Fibroblast of villous mesenchyme (primary cell): ENCODE measurements around the gene DNAJC8. TPM values are rescaled to one million over a fixed set of nuclear protein-coding genes. Genes with fewer than 3 reads are reported as not detected.

Experiments used
- DNase-seq: peaks from one replicate; pipeline ENCODE4 v3.0.0-alpha.2; 2010; ENCODE audit warnings: low read depth
- H3K4me3 ChIP-seq: 2 replicates; pipeline ENCODE4 v1.5.1; 2011; ENCODE audit warnings: low read depth, mild to moderate bottlenecking, low read length
- total RNA-seq: library from RNA; depleted of rRNA; stranded (reverse); fragments of >200 nt; gene quantifications from 2 replicates; pipeline ENCODE4 v1.2.3, GENCODE V29; 2012
- TF ChIP-seq, protein P1 (sequence below): IDR thresholded peaks from 2 replicates; pipeline ENCODE4 v1.5.1; 2012; ENCODE audit warnings: low read depth, mild to moderate bottlenecking, low read length; ENCODE audit not compliant: insufficient read depth

The DNAJC8 gene
- total RNA-seq, 1 donor, result 81.6 TPM

DNA sequence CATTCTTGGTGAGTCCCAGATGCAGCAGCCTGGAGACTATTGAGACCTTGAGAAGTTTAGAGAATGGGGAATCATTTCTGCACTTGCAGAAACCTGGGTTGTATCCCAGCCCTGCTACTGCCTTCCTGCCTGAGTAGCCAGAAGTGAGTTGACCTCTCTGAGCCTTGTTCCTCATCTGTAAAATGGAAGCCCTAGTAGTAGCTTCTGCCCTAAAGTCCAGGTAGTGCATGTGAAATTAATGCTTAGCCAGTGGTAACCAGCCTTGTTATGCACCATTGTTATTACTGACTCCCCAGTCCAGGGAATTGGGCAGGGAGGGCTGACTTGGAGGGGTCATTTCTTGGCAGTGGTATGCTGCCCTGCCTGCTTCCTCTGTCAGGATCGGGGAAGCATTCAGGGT lies 32.1 kb upstream of the DNAJC8 start:
- TF ChIP-seq, protein P1, sequence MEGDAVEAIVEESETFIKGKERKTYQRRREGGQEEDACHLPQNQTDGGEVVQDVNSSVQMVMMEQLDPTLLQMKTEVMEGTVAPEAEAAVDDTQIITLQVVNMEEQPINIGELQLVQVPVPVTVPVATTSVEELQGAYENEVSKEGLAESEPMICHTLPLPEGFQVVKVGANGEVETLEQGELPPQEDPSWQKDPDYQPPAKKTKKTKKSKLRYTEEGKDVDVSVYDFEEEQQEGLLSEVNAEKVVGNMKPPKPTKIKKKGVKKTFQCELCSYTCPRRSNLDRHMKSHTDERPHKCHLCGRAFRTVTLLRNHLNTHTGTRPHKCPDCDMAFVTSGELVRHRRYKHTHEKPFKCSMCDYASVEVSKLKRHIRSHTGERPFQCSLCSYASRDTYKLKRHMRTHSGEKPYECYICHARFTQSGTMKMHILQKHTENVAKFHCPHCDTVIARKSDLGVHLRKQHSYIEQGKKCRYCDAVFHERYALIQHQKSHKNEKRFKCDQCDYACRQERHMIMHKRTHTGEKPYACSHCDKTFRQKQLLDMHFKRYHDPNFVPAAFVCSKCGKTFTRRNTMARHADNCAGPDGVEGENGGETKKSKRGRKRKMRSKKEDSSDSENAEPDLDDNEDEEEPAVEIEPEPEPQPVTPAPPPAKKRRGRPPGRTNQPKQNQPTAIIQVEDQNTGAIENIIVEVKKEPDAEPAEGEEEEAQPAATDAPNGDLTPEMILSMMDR, result no peak
- no peak overlapping the region for H3K4me3 ChIP-seq
- no peak for DNase-seq

DNA sequence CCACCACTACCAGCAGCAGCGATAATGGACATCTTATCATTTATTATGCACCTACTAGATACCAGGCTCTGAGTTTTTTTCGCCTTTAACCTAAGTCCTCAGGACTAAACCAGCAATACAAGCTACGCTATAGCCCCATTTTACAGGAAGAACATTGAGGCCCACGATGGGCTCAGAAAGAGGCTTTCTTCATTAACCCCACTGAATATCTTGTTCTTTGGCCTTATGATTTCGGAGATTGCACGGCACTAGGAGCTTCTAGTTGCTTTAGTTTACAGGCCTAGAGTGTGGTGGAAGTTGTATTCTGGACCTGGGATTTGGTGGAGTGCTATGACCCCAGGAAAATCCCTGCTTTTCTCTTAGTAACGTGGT lies 28.0 kb upstream of the DNAJC8 start:
- TF ChIP-seq, protein P1, result no peak
- no peak for DNase-seq

DNA sequence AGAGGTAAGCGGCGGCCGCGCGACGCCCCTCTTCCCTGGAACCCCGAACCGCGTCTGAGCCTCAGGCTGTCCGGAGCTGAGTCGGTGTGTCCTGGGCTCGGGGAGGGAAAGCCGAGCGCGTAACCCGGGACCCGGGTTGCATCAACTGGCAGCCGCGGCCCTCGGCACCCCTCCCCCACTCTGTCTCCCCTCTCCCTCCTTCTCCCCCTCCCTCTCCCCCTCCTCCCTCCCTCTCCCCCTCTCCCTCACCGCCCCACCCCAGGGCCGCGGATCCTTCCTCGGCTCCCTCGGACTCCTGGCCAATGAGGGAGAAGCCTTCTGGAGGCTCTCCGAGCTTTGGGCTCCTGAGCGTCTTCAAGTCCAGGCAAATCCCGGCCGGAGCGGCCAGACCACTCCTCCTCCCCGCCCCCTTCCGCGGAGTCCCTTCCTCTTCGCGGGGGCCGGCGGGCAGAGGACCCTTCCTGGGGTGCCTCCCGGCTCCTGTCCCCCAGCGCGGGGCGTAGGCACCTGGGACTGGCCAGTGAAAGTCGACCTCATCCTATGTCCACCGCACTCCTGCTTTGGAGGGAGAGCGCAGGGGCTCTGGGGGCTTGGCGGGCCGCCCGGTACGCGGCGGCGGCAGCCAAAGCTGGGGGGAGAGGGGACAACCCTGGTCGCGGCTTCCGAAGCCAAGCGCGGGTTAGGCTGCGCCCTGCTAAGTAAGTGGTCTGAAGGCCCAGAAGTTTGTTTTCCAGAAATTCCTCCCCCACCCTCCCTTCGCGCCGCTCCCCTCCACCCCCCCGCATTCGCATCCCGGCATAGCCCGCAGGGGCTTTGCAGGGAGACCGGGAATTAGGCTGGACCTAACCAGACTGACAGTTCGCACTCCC lies 27.3 kb upstream of the DNAJC8 start:
- TF ChIP-seq, protein P1, result no peak
- peak overlapping the region; percentile 98 for H3K4me3 ChIP-seq
- peak; percentile 95 for DNase-seq

More for the DNA sequence above, 28.0 kb upstream of the DNAJC8 start:
- H3K4me3 ChIP-seq, result peak overlapping the region; percentile 98

DNA sequence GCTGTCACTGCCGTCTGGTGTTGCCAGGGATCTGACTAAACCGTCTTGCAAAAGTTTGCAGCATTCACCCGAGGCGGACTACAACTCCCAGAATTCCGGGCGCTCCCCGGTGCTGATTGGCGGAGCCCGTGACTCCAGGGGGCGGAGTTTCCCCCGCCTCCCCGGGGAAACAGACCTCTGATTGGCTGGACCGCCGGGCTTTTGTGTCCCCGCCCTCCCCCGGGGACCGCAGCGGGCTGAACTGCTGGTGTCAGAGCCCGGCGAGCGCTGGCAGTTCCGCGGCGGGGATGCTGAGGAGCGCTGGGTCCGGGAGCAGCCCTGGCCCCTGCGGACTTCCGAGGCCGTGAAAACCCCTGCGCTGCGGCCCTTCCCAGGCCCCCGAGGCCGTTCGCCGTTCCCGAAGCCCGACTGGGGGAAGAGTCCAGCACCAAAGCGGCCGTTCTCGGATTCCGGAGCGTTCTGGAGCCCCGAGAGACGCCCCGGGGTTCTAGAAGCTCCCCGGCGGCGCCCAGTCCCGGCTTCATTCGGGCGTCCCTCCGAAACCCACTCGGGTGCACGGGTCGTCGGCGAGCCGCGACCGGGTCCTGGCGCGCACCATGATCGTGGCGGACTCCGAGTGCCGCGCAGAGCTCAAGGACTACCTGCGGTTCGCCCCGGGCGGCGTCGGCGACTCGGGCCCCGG lies 26.6 kb upstream of the DNAJC8 start, which contains the start of gene SESN2:
TSS of gene SESN2 (plus strand) at position 267 of the 682 bp plus-strand sequence. CDS start at position 597, 330 bp downstream.
- TF ChIP-seq, protein P1, result no peak
- DNase-seq, result peak; percentile 99
- peak within 1 kb of the TSS; percentile 98 for H3K4me3 ChIP-seq

DNA sequence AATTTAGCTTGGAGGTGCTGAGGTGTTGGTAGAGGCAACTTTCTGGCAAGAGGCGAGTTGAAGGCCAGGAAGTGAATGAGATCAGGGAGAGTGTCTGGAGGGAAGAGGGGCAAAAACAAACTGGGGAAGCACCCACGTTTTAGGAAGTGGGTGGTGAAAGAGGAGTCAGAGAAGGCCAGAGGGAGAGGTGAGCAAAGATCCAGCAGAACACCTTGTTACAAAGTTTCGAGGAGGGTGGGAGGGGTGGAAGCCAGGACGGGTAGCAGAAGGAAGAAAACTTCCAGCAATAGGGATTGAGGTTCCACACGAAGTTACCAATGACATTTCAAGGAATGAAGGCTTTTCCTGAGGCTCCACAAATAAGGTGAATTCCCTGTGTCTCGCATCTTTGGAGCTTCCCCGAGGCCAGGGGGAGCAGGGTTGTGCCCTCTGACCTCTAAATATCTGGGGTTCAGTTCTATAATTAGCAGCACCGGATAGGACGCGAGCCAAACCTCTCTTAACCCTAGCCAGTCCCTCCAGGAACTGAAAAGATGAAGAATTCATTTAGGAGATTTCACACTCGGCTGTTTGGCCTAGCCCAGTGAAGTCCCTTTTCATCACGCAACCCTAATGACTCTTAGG lies 25.9 kb upstream of the DNAJC8 start:
- H3K4me3 ChIP-seq, result peak overlapping the region; percentile 37
- DNase-seq, result no peak
- TF ChIP-seq, protein P1, result no peak

DNA sequence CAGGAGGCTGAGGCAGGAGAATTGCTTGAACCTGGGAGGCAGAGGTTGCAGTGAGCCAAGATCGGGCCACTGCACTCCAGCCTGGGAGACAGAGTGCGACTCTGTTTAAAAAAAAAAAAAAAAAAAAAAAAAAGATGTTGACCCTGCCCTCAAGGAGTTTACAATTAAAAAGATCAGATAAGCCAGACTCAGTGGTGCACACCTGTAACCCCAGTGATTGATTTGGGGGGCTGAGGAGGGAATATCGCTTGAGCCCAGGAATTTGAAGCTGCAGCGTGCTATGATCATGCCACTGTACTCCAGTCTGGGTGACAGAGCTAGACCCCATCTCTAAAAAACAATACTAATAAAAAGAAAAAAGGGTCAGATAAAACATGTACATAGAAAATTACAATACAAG lies 24.9 kb upstream of the DNAJC8 start:
- TF ChIP-seq, protein P1, result no peak
- no peak overlapping the region for H3K4me3 ChIP-seq
- no peak for DNase-seq
